H9 (cell line): ENCODE data around the gene PDIA3. TPM values are rescaled to one million over a fixed set of nuclear protein-coding genes. Genes with fewer than 3 reads are reported as not detected.
"Not testable (repeated sequence)": the region's sequence is repeated elsewhere in the genome, so short reads cannot be mapped to it uniquely, and the experiment has no call there.

Source experiments
- DNase-seq: peaks from one replicate; pipeline ENCODE4 v3.0.0-alpha.2; 2017
- H2AFZ ChIP-seq: one replicate; pipeline ENCODE4 v1.6.1; 2013; ENCODE audit warnings: mild to moderate bottlenecking, low read length, control low read depth, moderate library complexity
- H2AK5ac ChIP-seq: 2 replicates; pipeline ENCODE4 v1.6.1; 2013; ENCODE audit warnings: low read length, control low read depth, mixed read lengths; ENCODE audit not compliant: insufficient read length
- H2BK120ac ChIP-seq: one replicate; pipeline ENCODE4 v1.6.1; 2013; ENCODE audit warnings: low read depth, mild to moderate bottlenecking, low read length, control low read depth, inconsistent platforms; ENCODE audit not compliant: poor library complexity, severe bottlenecking
- H2BK12ac ChIP-seq: 2 replicates; pipeline ENCODE4 v1.6.1; 2013; ENCODE audit warnings: low read length, control low read depth, mixed read lengths, low read depth; ENCODE audit not compliant: insufficient read length
- H2BK15ac ChIP-seq: 2 replicates; pipeline ENCODE4 v1.6.1; 2013; ENCODE audit warnings: low read depth, low read length, control low read depth
- H2BK20ac ChIP-seq: one replicate; pipeline ENCODE4 v1.6.1; 2013; ENCODE audit warnings: low read depth, mild to moderate bottlenecking, low read length, control low read depth, inconsistent platforms; ENCODE audit not compliant: poor library complexity, severe bottlenecking
- H2BK5ac ChIP-seq: 2 replicates; pipeline ENCODE4 v1.6.1; 2013; ENCODE audit warnings: low read length, control low read depth, mixed read lengths; ENCODE audit not compliant: insufficient read length
- H3K14ac ChIP-seq: 2 replicates; pipeline ENCODE4 v1.6.1; 2013; ENCODE audit warnings: low read length, control low read depth; ENCODE audit not compliant: insufficient read depth
- H3K18ac ChIP-seq: 2 replicates; pipeline ENCODE4 v1.6.1; 2013; ENCODE audit warnings: low read depth, mild to moderate bottlenecking, mixed read lengths, low read length, control low read depth; ENCODE audit not compliant: insufficient read length
- H3K23ac ChIP-seq: 2 replicates; pipeline ENCODE4 v1.6.1; 2013; ENCODE audit warnings: low read length, control low read depth, mixed read lengths, low read depth; ENCODE audit not compliant: insufficient read length
- H3K23me2 ChIP-seq: 2 replicates; pipeline ENCODE4 v1.6.1; 2013; ENCODE audit warnings: low read depth, mild to moderate bottlenecking, mixed read lengths, low read length, control low read depth; ENCODE audit not compliant: insufficient read length, poor library complexity, severe bottlenecking
- H3K27ac ChIP-seq: 2 replicates; pipeline ENCODE4 v1.5.1; 2013; ENCODE audit warnings: low read length, control low read depth, mixed read lengths, low read depth; ENCODE audit not compliant: insufficient read length
- H3K27me3 ChIP-seq: 2 replicates; pipeline ENCODE4 v1.6.1; 2013; ENCODE audit warnings: low read length, control low read depth, inconsistent platforms; ENCODE audit not compliant: insufficient read depth
- H3K4ac ChIP-seq: 2 replicates; pipeline ENCODE4 v1.6.1; 2013; ENCODE audit warnings: low read depth, mild to moderate bottlenecking, control low read depth, inconsistent platforms, low read length, moderate library complexity
- H3K4me1 ChIP-seq: 2 replicates; pipeline ENCODE4 v1.6.1; 2013; ENCODE audit warnings: low read length, control low read depth, inconsistent platforms; ENCODE audit not compliant: insufficient read depth
- H3K4me2 ChIP-seq: 2 replicates; pipeline ENCODE4 v1.6.1; 2013; ENCODE audit warnings: low read length, control low read depth, mixed read lengths; ENCODE audit not compliant: insufficient read length, insufficient read depth
- H3K56ac ChIP-seq: 2 replicates; pipeline ENCODE4 v1.6.1; 2013; ENCODE audit warnings: low read depth, mild to moderate bottlenecking, mixed read lengths, low read length, control low read depth; ENCODE audit not compliant: insufficient read length
- H3K79me1 ChIP-seq: 2 replicates; pipeline ENCODE4 v1.6.1; 2013; ENCODE audit warnings: low read depth, mild to moderate bottlenecking, moderate library complexity, low read length, control low read depth, inconsistent platforms; ENCODE audit not compliant: insufficient read depth, poor library complexity, severe bottlenecking
- H3K79me2 ChIP-seq: 2 replicates; pipeline ENCODE4 v1.6.1; 2013; ENCODE audit warnings: low read length, control low read depth, inconsistent platforms; ENCODE audit not compliant: insufficient read depth
- H3K9ac ChIP-seq: 2 replicates; pipeline ENCODE4 v1.6.1; 2013; ENCODE audit warnings: low read length, control low read depth, mixed read lengths; ENCODE audit not compliant: insufficient read length; ENCODE audit errors: extremely low read depth
- H3K9me3 ChIP-seq: one replicate; pipeline ENCODE4 v1.6.1; 2013; ENCODE audit warnings: low read depth, low read length, inconsistent platforms; ENCODE audit not compliant: control insufficient read depth
- H3T11ph ChIP-seq: one replicate; pipeline ENCODE4 v1.6.1; 2013; ENCODE audit warnings: mild to moderate bottlenecking, low read length, control low read depth, inconsistent platforms
- H4K20me1 ChIP-seq: one replicate; pipeline ENCODE4 v1.6.1; 2013; ENCODE audit not compliant: control insufficient read depth, insufficient read length, insufficient read depth
- H4K5ac ChIP-seq: 2 replicates; pipeline ENCODE4 v1.6.1; 2013; ENCODE audit warnings: low read depth, mild to moderate bottlenecking, mixed read lengths, low read length, control low read depth; ENCODE audit not compliant: insufficient read length
- H4K8ac ChIP-seq: replicated peaks from 2 replicates; pipeline ENCODE4 v1.6.1; 2013; ENCODE audit warnings: low read length, control low read depth, mixed read lengths, low read depth; ENCODE audit not compliant: insufficient read length
- H4K91ac ChIP-seq: 2 replicates; pipeline ENCODE4 v1.6.1; 2013; ENCODE audit warnings: low read depth, mild to moderate bottlenecking, moderate library complexity, mixed read lengths, low read length, control low read depth; ENCODE audit not compliant: insufficient read length
- H3K27ac Mint-ChIP-seq, 3 experiments: 2 replicates in 2 of 3; 3 replicates in 1 of 3; pipeline ENCODE4 v1.8.0; 2020 to 2021; ENCODE audit warnings: mixed read lengths in 3 of 3, mild to moderate bottlenecking in 1 of 3, moderate library complexity in 1 of 3
- H3K27me3 Mint-ChIP-seq: 2 replicates; pipeline ENCODE4 v1.8.0; 2021; ENCODE audit warnings: low read depth, mild to moderate bottlenecking, moderate library complexity, mixed read lengths
- H3K36me3 Mint-ChIP-seq, 3 experiments: 2 replicates in 2 of 3; 3 replicates in 1 of 3; pipeline ENCODE4 v1.8.0; 2020 to 2021; ENCODE audit warnings: low read depth in 3 of 3, mixed read lengths in 3 of 3; ENCODE audit not compliant: insufficient read depth in 1 of 3
- H3K4me1 Mint-ChIP-seq, 2 experiments: 2 replicates each; pipeline ENCODE4 v1.8.0; 2020; ENCODE audit warnings: mixed read lengths in 2 of 2
- H3K4me3 Mint-ChIP-seq, 2 experiments: 2 replicates in 1 of 2; 3 replicates in 1 of 2; pipeline ENCODE4 v1.8.0; 2020 to 2021; ENCODE audit warnings: mild to moderate bottlenecking in 2 of 2, mixed read lengths in 2 of 2, moderate library complexity in 1 of 2
- H3K9me3 Mint-ChIP-seq, 2 experiments: 2 replicates in 1 of 2; 3 replicates in 1 of 2; pipeline ENCODE4 v1.8.0; 2020; ENCODE audit warnings: mild to moderate bottlenecking in 2 of 2, mixed read lengths in 2 of 2, moderate library complexity in 1 of 2
- CTCF ChIP-seq: fragments of 200-600 bp; sonication (generic); conservative IDR thresholded peaks from 3 replicates; pipeline ENCODE4 v1.8.0; 2021; ENCODE audit warnings: antibody characterized with exemption, mild to moderate bottlenecking
- WGBS: extraction: QIAGEN DNeasy Blood & Tissue Kit; methylation state at CpG from one replicate; pipeline ENCODE4 v1.1.7; 2013; ENCODE audit warnings: missing lambda C conversion rate, low lambda C conversion rate, mixed read lengths; ENCODE audit not compliant: insufficient read length; ENCODE audit errors: extremely low coverage; 5-methylcytosine and 5-hydroxymethylcytosine counted together
- total RNA-seq: library from RNA; stranded (reverse); gene quantifications from 2 replicates; pipeline ENCODE4 v1.2.1, GENCODE V29; 2021

PDIA3 gene
- total RNA-seq, 1 experiment from 2014 or later: 524 TPM

GRCh38 chr15:43702701-43703424, 43.4 kb upstream of the PDIA3 start:
- H2BK12ac ChIP-seq: no peak overlapping the region
- no peak overlapping the region for H3K56ac ChIP-seq

GRCh38 chr15:43710431-43711131, 35.7 kb upstream of the PDIA3 start:
- H3K4me1 Mint-ChIP-seq, H3K79me1 ChIP-seq, H3K9me3 Mint-ChIP-seq, DNase-seq, H3K4ac ChIP-seq, H2BK15ac ChIP-seq, H2BK5ac ChIP-seq, H4K20me1 ChIP-seq, H3K27me3 Mint-ChIP-seq, H2AFZ ChIP-seq, H3K9ac ChIP-seq, H2BK120ac ChIP-seq, H3T11ph ChIP-seq, H3K4me2 ChIP-seq, H2BK20ac ChIP-seq, H4K5ac ChIP-seq, H3K56ac ChIP-seq, H4K91ac ChIP-seq, H3K4me3 Mint-ChIP-seq, H3K36me3 Mint-ChIP-seq, H3K27ac ChIP-seq, H3K18ac ChIP-seq, H4K8ac ChIP-seq, H3K23ac ChIP-seq, H3K4me1 ChIP-seq, H3K27me3 ChIP-seq, H3K79me2 ChIP-seq, H3K14ac ChIP-seq, H3K9me3 ChIP-seq, H2AK5ac ChIP-seq, H2BK12ac ChIP-seq, H3K27ac Mint-ChIP-seq, H3K23me2 ChIP-seq: not testable (repeated sequence)
- no CpG with 5 or more reads among the region's 12 CpGs for WGBS

More at GRCh38 chr15:43702701-43703424, 43.4 kb upstream of the PDIA3 start:
- Histone ChIP-seq H2BK15ac (no peak overlapping the region), H2BK120ac (no peak overlapping the region), H3K14ac (no peak overlapping the region), H3T11ph (no peak overlapping the region), H3K27me3 (no peaks in the 10 kb centered on the region), H3K4me2 (no peak overlapping the region), H2AFZ (no peak overlapping the region), H3K27ac (no peak overlapping the region), H4K8ac (no peak overlapping the region), H3K4ac (no peak overlapping the region), H2BK20ac (no peak overlapping the region), H3K23ac (no peak overlapping the region), H2BK5ac (no peak overlapping the region), H3K9me3 (no peaks in the 10 kb centered on the region), H3K23me2 (no peaks in the 10 kb centered on the region), H4K5ac (no peak overlapping the region), H4K91ac (no peak overlapping the region), H3K79me2 (no peaks in the 10 kb centered on the region; the same call in 1 of the 2 replicates), H3K4me1 (no peaks in the 10 kb centered on the region), H3K9ac (no peak overlapping the region), H2AK5ac (no peak overlapping the region), H3K79me1 (no peaks in the 10 kb centered on the region), H4K20me1 (no peaks in the 10 kb centered on the region), H3K18ac (no peak overlapping the region)
- peak; percentile 8 for DNase-seq
- no peak for TF ChIP-seq CTCF
- Mint-ChIP-seq H3K9me3 (no peaks in the 10 kb centered on the region), H3K4me1 (no peaks in the 10 kb centered on the region), H3K4me3 (no peak overlapping the region; a peak in 1 of 5 replicates), H3K27ac (no peak overlapping the region), H3K36me3 (peaks cover 8 to 21% (median 10%) of the 10 kb centered on the region in 3 experiments; a peak in 6 of 7 replicates), H3K27me3 (no peaks in the 10 kb centered on the region)
- WGBS: no CpG with 5 or more reads among the region's 8 CpGs
